ENCODE results near the gene CD74.

The CD74 gene

GRCh38 chr5:150392680-150393079 lies 20.0 kb downstream of the CD74 start:
- H3K4me3 ChIP-seq (replicated peaks; ENCODE audit: low read depth, low read length) = no peak overlapping the region
- DNase-seq (ENCODE audit: extremely low read depth, insufficient read length) = no peak
- peaks cover 48% of the 10 kb centered on the region for H3K36me3 ChIP-seq (ENCODE audit: control insufficient read depth, insufficient read depth, low read length)
- no peaks in the 10 kb centered on the region for H3K27me3 ChIP-seq (replicated peaks; ENCODE audit: control insufficient read depth, insufficient read depth, low read length)
- TF ChIP-seq CTCF (IDR thresholded peaks at IDR 0.05; ENCODE audit: insufficient read depth, low read length, poor library complexity, severe bottlenecking) = no peak

DNA sequence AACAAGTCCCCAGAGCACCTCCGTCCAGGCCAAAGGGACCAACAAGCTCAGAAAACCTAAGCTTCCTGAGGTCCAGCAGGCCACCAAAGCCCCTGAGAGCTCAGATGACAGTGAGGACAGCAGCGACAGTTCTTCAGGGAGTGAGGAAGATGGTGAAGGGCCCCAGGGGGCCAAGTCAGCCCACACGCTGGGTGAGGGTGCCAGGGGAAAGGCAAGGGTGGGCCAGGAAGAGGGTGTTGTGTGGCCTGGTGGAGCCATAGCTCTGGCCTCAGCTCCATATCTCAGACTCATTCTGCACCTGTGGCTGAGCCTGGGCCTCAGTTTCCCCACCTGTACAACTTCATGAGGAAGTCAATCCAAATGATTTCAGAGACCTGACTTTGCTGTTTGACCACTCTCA lies 20.7 kb downstream of the CD74 start:
- DNase-seq (ENCODE audit: extremely low read depth, insufficient read length) = no peak
- H3K27me3 ChIP-seq (replicated peaks; ENCODE audit: control insufficient read depth, insufficient read depth, low read length) = no peaks in the 10 kb centered on the region
- TF ChIP-seq CTCF (IDR thresholded peaks at IDR 0.05; ENCODE audit: insufficient read depth, low read length, poor library complexity, severe bottlenecking) = no peak
- no peak overlapping the region for H3K4me3 ChIP-seq (replicated peaks; ENCODE audit: low read depth, low read length)
- H3K36me3 ChIP-seq (ENCODE audit: control insufficient read depth, insufficient read depth, low read length) = peaks cover 49% of the 10 kb centered on the region

DNA sequence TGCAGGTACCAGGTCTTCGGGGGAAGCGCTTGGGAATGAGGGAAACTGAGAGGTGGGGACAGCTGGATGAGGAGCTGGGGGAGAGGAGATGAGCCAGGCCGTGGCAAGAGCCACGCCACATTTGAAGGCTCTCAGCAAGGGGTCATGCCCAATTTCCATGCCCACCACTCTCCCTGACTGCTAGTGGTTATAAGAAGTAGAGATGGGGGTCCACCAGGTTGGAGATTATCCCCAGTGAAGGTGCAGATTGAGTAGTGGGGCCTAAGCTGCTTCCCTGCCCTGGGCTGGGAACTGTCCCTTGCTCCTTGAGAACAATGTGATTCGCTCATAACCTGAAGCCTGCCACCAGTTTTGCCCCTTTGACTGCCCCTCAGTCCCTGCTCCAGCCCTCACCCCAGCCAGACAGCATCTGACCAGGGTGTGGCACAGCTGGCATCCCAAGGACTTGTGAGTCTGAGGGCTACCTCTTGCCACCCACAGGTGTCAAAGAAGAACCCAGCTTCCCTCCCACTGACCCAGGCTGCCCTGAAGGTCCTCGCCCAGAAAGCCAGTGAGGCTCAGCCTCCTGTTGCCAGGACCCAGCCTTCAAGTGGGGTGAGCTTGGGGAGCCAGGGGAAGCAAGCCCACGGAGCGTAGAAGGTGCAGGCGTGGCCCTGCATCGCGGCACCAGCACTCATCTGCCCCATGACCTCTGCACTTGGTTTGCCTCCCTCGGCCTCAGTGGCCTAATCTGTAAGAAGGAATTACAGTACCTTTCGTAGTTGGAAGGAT lies 21.5 kb downstream of the CD74 start:
- Histone ChIP-seq H3K27me3 (replicated peaks; ENCODE audit: control insufficient read depth, insufficient read depth, low read length) (no peaks in the 10 kb centered on the region), H3K4me3 (replicated peaks; ENCODE audit: low read depth, low read length) (no peak overlapping the region), H3K36me3 (ENCODE audit: control insufficient read depth, insufficient read depth, low read length) (peaks cover 50% of the 10 kb centered on the region)
- DNase-seq (ENCODE audit: extremely low read depth, insufficient read length) = no peak
- TF ChIP-seq CTCF (IDR thresholded peaks at IDR 0.05; ENCODE audit: insufficient read depth, low read length, poor library complexity, severe bottlenecking) = no peak

DNA sequence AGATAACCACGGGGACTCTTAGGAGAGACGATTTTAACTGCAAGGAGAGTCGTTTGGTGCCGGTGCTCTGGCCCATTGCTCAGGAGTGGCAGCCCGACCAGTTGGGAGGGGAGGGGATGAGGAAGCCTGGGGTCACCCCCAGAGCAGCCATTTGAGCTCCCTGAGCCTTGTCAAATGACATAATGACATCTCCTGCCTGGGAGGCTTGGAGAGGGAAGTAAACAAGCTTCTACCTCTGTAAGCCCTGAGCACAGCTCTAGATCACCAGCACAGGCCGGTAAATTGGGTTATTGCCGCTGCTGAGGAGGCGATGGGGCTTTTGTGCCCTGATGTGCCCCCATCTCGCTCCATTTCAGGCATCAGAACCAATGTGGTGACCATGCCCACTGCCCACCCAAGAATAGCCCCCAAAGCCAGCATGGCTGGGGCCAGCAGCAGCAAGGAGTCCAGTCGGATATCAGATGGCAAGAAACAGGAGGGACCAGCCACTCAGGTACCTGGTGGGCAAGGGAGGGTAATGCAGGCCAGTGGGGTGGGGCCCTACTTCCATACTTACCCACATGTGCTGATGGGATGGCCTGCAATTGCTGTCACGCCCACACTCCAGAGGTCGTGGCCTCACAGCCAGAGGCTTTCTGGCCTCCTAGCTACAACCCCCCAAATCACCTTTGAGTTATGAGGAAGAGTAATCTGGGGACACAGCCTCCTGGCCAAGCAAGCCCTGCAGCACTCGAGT lies 23.0 kb downstream of the CD74 start:
- Histone ChIP-seq H3K27me3 (replicated peaks; ENCODE audit: control insufficient read depth, insufficient read depth, low read length) (no peaks in the 10 kb centered on the region), H3K36me3 (ENCODE audit: control insufficient read depth, insufficient read depth, low read length) (peaks cover 49% of the 10 kb centered on the region), H3K4me3 (replicated peaks; ENCODE audit: low read depth, low read length) (no peak overlapping the region)
- DNase-seq (ENCODE audit: extremely low read depth, insufficient read length) = no peak
- TF ChIP-seq CTCF (IDR thresholded peaks at IDR 0.05; ENCODE audit: insufficient read depth, low read length, poor library complexity, severe bottlenecking) = no peak

- H3K4me3 ChIP-seq (replicated peaks; ENCODE audit: low read depth, low read length) = no peak overlapping the region
- no peaks in the 10 kb centered on the region for H3K27me3 ChIP-seq (replicated peaks; ENCODE audit: control insufficient read depth, insufficient read depth, low read length)
- no peak for TF ChIP-seq CTCF (IDR thresholded peaks at IDR 0.05; ENCODE audit: insufficient read depth, low read length, poor library complexity, severe bottlenecking)
- peaks cover 56% of the 10 kb centered on the region for H3K36me3 ChIP-seq (ENCODE audit: control insufficient read depth, insufficient read depth, low read length)
- DNase-seq (ENCODE audit: extremely low read depth, insufficient read length) = no peak
Measured at GRCh38 chr5:150386024-150386855, 26.5 kb downstream of the CD74 start.
